Mesenchymal stem cell (in vitro differentiated cells and primary cell): ENCODE results near the gene TSHZ1.

Experiments
- DNase-seq: peaks from one replicate; pipeline ENCODE4 v3.0.0-alpha.2; 2013
- H2AFZ ChIP-seq: one replicate; pipeline ENCODE4 v1.6.1; 2013; ENCODE audit warnings: low read depth, mild to moderate bottlenecking, control low read depth, inconsistent platforms, low read length, moderate library complexity
- H2AK5ac ChIP-seq: 2 replicates; pipeline ENCODE4 v1.6.1; 2013; ENCODE audit warnings: low read length, moderate library complexity, mild to moderate bottlenecking, inconsistent platforms; ENCODE audit not compliant: severe bottlenecking
- H2BK120ac ChIP-seq: one replicate; pipeline ENCODE4 v1.6.1; 2013; ENCODE audit warnings: low read depth, mild to moderate bottlenecking, inconsistent platforms, low read length, moderate library complexity
- H2BK12ac ChIP-seq, 2 experiments: one replicate each; pipeline ENCODE4 v1.6.1; 2013; ENCODE audit warnings: inconsistent platforms in 2 of 2, low read length in 2 of 2, mild to moderate bottlenecking in 2 of 2, moderate library complexity in 2 of 2, control low read depth in 1 of 2
- H2BK15ac ChIP-seq: one replicate; pipeline ENCODE4 v1.6.1; 2013; ENCODE audit warnings: mild to moderate bottlenecking, low read depth, inconsistent platforms; ENCODE audit not compliant: poor library complexity, severe bottlenecking
- H2BK5ac ChIP-seq: 2 replicates; pipeline ENCODE4 v1.6.1; 2013; ENCODE audit warnings: low read depth, mild to moderate bottlenecking, low read length, control low read depth, inconsistent platforms; ENCODE audit not compliant: poor library complexity, severe bottlenecking
- H3K14ac ChIP-seq, 2 experiments: one replicate each; pipeline ENCODE4 v1.6.1; 2013; ENCODE audit warnings: inconsistent platforms in 2 of 2, low read length in 2 of 2, control low read depth in 1 of 2, mild to moderate bottlenecking in 1 of 2, moderate library complexity in 1 of 2
- H3K18ac ChIP-seq, 2 experiments: one replicate each; pipeline ENCODE4 v1.6.1; 2013; ENCODE audit warnings: inconsistent platforms in 2 of 2, low read length in 2 of 2, control low read depth in 1 of 2, low read depth in 1 of 2, mild to moderate bottlenecking in 1 of 2
- H3K23ac ChIP-seq, 2 experiments: one replicate each; pipeline ENCODE4 v1.6.1; 2013; ENCODE audit warnings: inconsistent platforms in 2 of 2, low read length in 2 of 2, mild to moderate bottlenecking in 2 of 2, moderate library complexity in 2 of 2, control low read depth in 1 of 2
- H3K27ac ChIP-seq: 2 replicates; pipeline ENCODE4 v1.5.1; 2013; ENCODE audit warnings: mild to moderate bottlenecking, moderate library complexity, low read length, control low read depth, inconsistent platforms; ENCODE audit not compliant: poor library complexity, severe bottlenecking
- H3K27me3 ChIP-seq, 2 experiments: 2 replicates each; pipeline versions ENCODE4 v1.6.1 to v1.7.0; 2013; ENCODE audit warnings: low read length in 2 of 2, mild to moderate bottlenecking in 2 of 2, moderate library complexity in 2 of 2, control low read depth in 1 of 2, inconsistent platforms in 1 of 2; ENCODE audit not compliant: control insufficient read depth in 1 of 2, insufficient read depth in 1 of 2
- H3K36me3 ChIP-seq, 2 experiments: 2 replicates each; pipeline versions ENCODE4 v1.6.1 to v1.7.0; 2013; ENCODE audit warnings: low read length in 2 of 2, control low read depth in 1 of 2, inconsistent platforms in 1 of 2, low read depth in 1 of 2, mild to moderate bottlenecking in 1 of 2; ENCODE audit not compliant: insufficient read depth in 2 of 2, control insufficient read depth in 1 of 2
- H3K4ac ChIP-seq, 2 experiments: one replicate each; pipeline ENCODE4 v1.6.1; 2013; ENCODE audit warnings: inconsistent platforms in 2 of 2, low read length in 2 of 2, mild to moderate bottlenecking in 2 of 2, moderate library complexity in 2 of 2, control low read depth in 1 of 2, low read depth in 1 of 2
- H3K4me1 ChIP-seq: 2 replicates; pipeline ENCODE4 v1.6.1; 2013; ENCODE audit warnings: low read depth, low read length, control low read depth; ENCODE audit not compliant: control insufficient read depth, insufficient read depth
- H3K4me2 ChIP-seq: 2 replicates; pipeline ENCODE4 v1.6.1; 2013; ENCODE audit warnings: low read length, mild to moderate bottlenecking, inconsistent platforms; ENCODE audit not compliant: poor library complexity, severe bottlenecking
- H3K4me3 ChIP-seq, 2 experiments: 2 replicates each; pipeline versions ENCODE4 v1.5.1 to v1.7.0; 2013; ENCODE audit warnings: low read length in 2 of 2, mild to moderate bottlenecking in 2 of 2, control low read depth in 1 of 2, low read depth in 1 of 2; ENCODE audit not compliant: insufficient read depth in 1 of 2
- H3K79me1 ChIP-seq: replicated peaks from 2 replicates; pipeline ENCODE4 v1.6.1; 2013; ENCODE audit warnings: mild to moderate bottlenecking, control low read depth, low read length, inconsistent platforms; ENCODE audit not compliant: poor library complexity, severe bottlenecking
- H3K9ac ChIP-seq: 2 replicates; pipeline ENCODE4 v1.7.0; 2013; ENCODE audit warnings: mild to moderate bottlenecking, low read length, moderate library complexity
- H3K9me3 ChIP-seq: 2 replicates; pipeline ENCODE4 v1.7.0; 2013; ENCODE audit warnings: mild to moderate bottlenecking, low read length; ENCODE audit not compliant: control insufficient read depth
- H4K8ac ChIP-seq: one replicate; pipeline ENCODE4 v1.6.1; 2013; ENCODE audit warnings: inconsistent platforms, mild to moderate bottlenecking, low read length, moderate library complexity
- H4K91ac ChIP-seq: one replicate; pipeline ENCODE4 v1.6.1; 2013; ENCODE audit warnings: mild to moderate bottlenecking, low read length, inconsistent platforms
- WGBS: methylation state at CpG from one replicate; pipeline ENCODE4 v1.1.7; 2013; ENCODE audit warnings: mixed read lengths; 5-methylcytosine and 5-hydroxymethylcytosine counted together

TSHZ1 gene

GRCh38 chr18:75267643-75268363 is 57.2 kb downstream of the TSHZ1 start:
- Histone ChIP-seq H3K4me2 (no peak overlapping the region), H3K23ac (no peak overlapping the region), H3K79me1 (peaks cover 9% of the 10 kb centered on the region), H3K4me3 (no peak overlapping the region), H3K9ac (no peak overlapping the region), H2BK120ac (no peak overlapping the region), H3K27me3 (no peaks in the 10 kb centered on the region), H2AFZ (no peak overlapping the region), H2BK5ac (no peak overlapping the region), H3K36me3 (no peaks in the 10 kb centered on the region), H4K8ac (no peak overlapping the region), H3K18ac (no peak overlapping the region), H3K4ac (no peak overlapping the region), H2BK15ac (no peak overlapping the region), H3K27ac (no peak overlapping the region), H2BK12ac (no peak overlapping the region), H3K9me3 (no peaks in the 10 kb centered on the region), H2AK5ac (no peak overlapping the region), H4K91ac (no peak overlapping the region), H3K14ac (no peak overlapping the region), H3K4me1 (peaks cover 2% of the 10 kb centered on the region)
- 71% methylated on average over 7 of the region's 10 CpGs for WGBS
- DNase-seq, result no peak

GRCh38 chr18:75268364-75268646 is 57.7 kb downstream of the TSHZ1 start:
- DNase-seq, result no peak
- no peak overlapping the region for H2AFZ ChIP-seq
- H3K27ac ChIP-seq, result no peak overlapping the region
- no peak overlapping the region for H3K4me3 ChIP-seq
- no peak overlapping the region for H4K8ac ChIP-seq
- no peaks in the 10 kb centered on the region for H3K27me3 ChIP-seq
- H2BK15ac ChIP-seq, result no peak overlapping the region
- H2BK12ac ChIP-seq, result no peak overlapping the region
- H2BK120ac ChIP-seq, result no peak overlapping the region
- H2AK5ac ChIP-seq, result no peak overlapping the region
- H3K9ac ChIP-seq, result no peak overlapping the region
- H3K36me3 ChIP-seq, result no peaks in the 10 kb centered on the region
- no peak overlapping the region for H3K14ac ChIP-seq
- no peak overlapping the region for H4K91ac ChIP-seq
- H3K9me3 ChIP-seq, result no peaks in the 10 kb centered on the region
- no peak overlapping the region for H3K23ac ChIP-seq
- no peak overlapping the region for H3K4me2 ChIP-seq
- peaks cover 2% of the 10 kb centered on the region for H3K4me1 ChIP-seq
- H3K4ac ChIP-seq, result no peak overlapping the region
- 94% methylated on average over 5 of the region's 5 CpGs for WGBS
- H3K79me1 ChIP-seq, result peaks cover 11% of the 10 kb centered on the region
- H2BK5ac ChIP-seq, result no peak overlapping the region
- no peak overlapping the region for H3K18ac ChIP-seq

GRCh38 chr18:75269124-75269680 is 58.6 kb downstream of the TSHZ1 start:
- Histone ChIP-seq H3K36me3 (peaks cover 0 to 3% of the 10 kb centered on the region in 2 experiments), H3K27ac (no peak overlapping the region), H2AK5ac (no peak overlapping the region), H3K9me3 (no peaks in the 10 kb centered on the region), H3K4me2 (no peak overlapping the region), H3K18ac (no peak overlapping the region), H2BK120ac (no peak overlapping the region), H3K4ac (no peak overlapping the region), H2AFZ (no peak overlapping the region), H3K79me1 (peaks cover 14% of the 10 kb centered on the region), H4K91ac (no peak overlapping the region), H2BK15ac (no peak overlapping the region), H2BK12ac (no peak overlapping the region), H4K8ac (no peak overlapping the region), H3K14ac (no peak overlapping the region), H3K4me3 (no peak overlapping the region), H3K4me1 (peaks cover 5% of the 10 kb centered on the region), H2BK5ac (no peak overlapping the region), H3K27me3 (no peaks in the 10 kb centered on the region), H3K9ac (no peak overlapping the region), H3K23ac (no peak overlapping the region)
- DNase-seq, result no peak
- 82% methylated on average over 5 of the region's 7 CpGs for WGBS

GRCh38 chr18:75269696-75270095 is 59.1 kb downstream of the TSHZ1 start:
- peaks cover 14% of the 10 kb centered on the region for H3K79me1 ChIP-seq

More at GRCh38 chr18:75269696-75270095, 59.1 kb downstream of the TSHZ1 start:
- Histone ChIP-seq H3K27me3 (no peaks in the 10 kb centered on the region), H3K23ac (no peak overlapping the region), H3K14ac (no peak overlapping the region), H3K4me3 (no peak overlapping the region), H3K9ac (no peak overlapping the region), H3K9me3 (no peaks in the 10 kb centered on the region), H4K8ac (no peak overlapping the region), H4K91ac (no peak overlapping the region), H3K36me3 (peaks cover 0 to 3% of the 10 kb centered on the region in 2 experiments), H2BK120ac (no peak overlapping the region), H2AK5ac (no peak overlapping the region), H3K4me1 (peaks cover 5% of the 10 kb centered on the region), H2AFZ (no peak overlapping the region), H2BK5ac (no peak overlapping the region), H2BK12ac (no peak overlapping the region), H3K4me2 (no peak overlapping the region), H2BK15ac (no peak overlapping the region), H3K4ac (no peak overlapping the region), H3K27ac (no peak overlapping the region), H3K18ac (no peak overlapping the region)
- no peak for DNase-seq
- 96% methylated on average over 8 of the region's 8 CpGs for WGBS
